GM10248 (cell line): ENCODE measurements around the gene WNT7A.
"Not testable (repeated sequence)": the region's sequence is repeated elsewhere in the genome, so short reads cannot be mapped to it uniquely, and the experiment has no call there.

ENCODE experiments used
- CTCF ChIA-PET: fragments of 300-600 bp; sonication (Branson Sonifier 250); formaldehyde crosslinking; extraction: SDS; loops from one replicate; lab custom pipeline; 2021; ENCODE audit warnings: antibody characterized with exemption; lab: Yijun Ruan, JAX
- POLR2A ChIA-PET: fragments of 350-650 bp; sonication (Branson Sonifier 250); formaldehyde crosslinking; extraction: SDS; loops from one replicate; lab custom pipeline; 2020; ENCODE audit warnings: antibody characterized with exemption; lab: Yijun Ruan, JAX
- DNase-seq: peaks from one replicate; pipeline ENCODE4 v3.0.0; 2012; ENCODE audit errors: extremely low spot score
- TF ChIP-seq, protein P1 (sequence below): IDR thresholded peaks from 2 replicates; pipeline ENCODE4 v1.5.1; 2012; ENCODE audit warnings: mild to moderate bottlenecking, low read depth; ENCODE audit errors: extremely low read depth, missing control alignments, control extremely low read depth

The WNT7A gene

DNA sequence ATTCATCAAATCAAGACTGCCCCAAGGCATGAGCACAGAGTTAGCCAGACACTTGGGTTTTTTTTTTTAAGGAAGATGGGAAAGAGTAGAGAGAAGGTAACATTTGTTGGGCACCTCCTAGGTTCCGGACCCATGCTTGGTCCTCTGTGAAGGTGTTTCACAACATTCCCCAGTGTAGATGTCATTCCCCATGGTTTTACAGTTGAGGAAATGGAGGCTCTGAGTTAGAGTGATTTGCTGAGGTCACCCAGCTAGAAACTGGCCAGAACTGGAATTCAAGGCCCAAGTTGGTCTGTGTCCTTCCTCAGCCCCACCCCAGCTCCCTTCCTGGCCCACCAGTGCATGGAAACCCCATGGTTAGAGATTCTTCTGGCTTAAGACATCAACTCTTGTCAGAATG, 19.9 kb downstream of the WNT7A start:
- CTCF ChIA-PET, result no interaction called here
- TF ChIP-seq, protein P1, sequence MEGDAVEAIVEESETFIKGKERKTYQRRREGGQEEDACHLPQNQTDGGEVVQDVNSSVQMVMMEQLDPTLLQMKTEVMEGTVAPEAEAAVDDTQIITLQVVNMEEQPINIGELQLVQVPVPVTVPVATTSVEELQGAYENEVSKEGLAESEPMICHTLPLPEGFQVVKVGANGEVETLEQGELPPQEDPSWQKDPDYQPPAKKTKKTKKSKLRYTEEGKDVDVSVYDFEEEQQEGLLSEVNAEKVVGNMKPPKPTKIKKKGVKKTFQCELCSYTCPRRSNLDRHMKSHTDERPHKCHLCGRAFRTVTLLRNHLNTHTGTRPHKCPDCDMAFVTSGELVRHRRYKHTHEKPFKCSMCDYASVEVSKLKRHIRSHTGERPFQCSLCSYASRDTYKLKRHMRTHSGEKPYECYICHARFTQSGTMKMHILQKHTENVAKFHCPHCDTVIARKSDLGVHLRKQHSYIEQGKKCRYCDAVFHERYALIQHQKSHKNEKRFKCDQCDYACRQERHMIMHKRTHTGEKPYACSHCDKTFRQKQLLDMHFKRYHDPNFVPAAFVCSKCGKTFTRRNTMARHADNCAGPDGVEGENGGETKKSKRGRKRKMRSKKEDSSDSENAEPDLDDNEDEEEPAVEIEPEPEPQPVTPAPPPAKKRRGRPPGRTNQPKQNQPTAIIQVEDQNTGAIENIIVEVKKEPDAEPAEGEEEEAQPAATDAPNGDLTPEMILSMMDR, result no peak
- POLR2A ChIA-PET, result no interaction called here
- DNase-seq, result no peak

DNA sequence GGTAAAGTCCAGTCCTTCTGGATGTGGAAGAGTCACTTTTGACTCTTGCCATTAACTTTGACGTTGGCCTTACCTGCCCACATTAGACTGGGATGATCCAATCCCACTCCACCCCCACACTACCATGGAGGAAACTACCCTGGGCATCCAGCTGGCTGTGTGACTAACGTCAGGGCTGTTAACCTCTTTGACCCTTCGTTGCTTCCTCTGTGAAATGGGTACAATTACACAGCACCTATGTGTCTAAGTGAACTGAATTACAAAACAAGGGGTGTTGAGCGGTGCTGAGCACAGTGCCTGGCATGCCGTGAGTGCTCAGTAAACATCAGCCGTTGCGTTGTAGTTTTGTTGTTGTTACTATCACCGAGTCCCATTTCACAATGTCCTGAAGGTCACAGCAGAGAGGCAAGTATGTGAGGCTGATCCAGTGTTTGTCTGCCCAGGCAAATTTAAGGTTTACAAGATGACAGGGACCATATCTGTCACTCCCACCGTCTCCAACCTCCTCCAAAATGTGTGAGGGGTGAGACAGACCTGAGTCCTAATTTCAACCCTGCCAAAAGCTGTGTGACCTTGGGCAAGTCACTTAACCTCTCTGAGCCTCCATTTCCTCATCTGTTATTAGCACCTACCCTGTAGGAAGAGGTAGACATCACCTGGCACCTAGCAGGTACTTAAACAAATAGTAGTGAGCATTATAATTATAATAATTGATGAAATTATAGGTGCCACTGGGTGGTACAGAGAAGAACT, 20.9 kb downstream of the WNT7A start:
- TF ChIP-seq, protein P1, result no peak
- CTCF ChIA-PET, result no interaction called here
- POLR2A ChIA-PET, result no interaction called here
- no peak for DNase-seq

DNA sequence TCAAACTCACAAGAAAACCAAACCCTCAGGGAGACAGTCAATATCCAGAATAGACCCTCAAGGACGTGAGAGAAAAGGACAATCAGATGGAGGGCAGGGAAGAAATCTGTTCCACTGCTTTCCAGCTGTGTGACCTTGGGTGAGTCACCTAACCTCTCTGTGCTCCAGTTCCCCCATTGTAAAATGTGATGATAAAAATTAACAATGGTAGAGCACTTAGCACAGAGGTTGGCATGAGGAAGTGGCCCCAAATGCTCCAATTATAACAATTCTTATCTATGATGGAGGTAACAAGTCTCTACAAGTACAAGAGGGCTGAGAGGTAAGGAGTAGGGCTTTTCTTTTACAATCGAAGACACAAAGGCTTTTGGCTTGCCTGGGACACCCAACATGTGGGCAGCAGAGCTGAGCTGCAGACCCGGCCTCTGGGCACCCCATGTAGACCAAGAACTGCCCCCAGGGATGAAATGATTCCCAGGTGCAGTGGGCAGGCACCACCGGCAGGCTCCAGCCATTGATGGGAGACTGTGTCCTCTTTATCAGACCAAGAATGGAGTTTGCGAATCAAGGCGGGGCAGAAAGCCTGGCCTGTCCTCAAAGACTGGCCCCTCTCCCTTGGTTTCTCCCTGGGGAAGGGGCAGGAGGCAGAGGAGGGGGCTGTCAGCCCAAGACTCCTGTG, 22.0 kb downstream of the WNT7A start:
- TF ChIP-seq, protein P1, result no peak
- no peak for DNase-seq
- ChIA-PET POLR2A (no interaction called here), CTCF (no interaction called here)

DNA sequence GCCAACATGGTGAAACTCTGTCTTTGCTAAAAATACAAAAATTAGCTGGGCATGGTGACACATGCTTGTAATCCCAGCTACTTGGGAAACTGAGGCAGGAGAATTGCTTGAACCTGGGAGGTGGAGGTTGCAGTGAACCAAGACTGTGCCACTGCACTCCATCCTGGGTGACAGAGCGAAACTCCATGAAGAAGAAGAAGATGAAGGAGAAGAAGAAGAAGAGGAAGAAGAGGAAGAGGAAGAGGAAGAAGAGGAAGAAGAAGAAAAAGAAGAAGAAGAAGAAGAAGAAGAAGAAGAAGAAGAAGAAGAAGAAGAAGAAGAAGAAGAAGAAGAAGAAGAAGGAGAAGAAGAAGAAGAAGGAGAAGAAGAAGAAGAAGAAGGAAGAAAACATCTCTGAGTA, 23.2 kb downstream of the WNT7A start:
- POLR2A ChIA-PET, DNase-seq: not testable (repeated sequence)
- CTCF ChIA-PET, result interaction anchor here (1.2 kb wide), 1 partner anchor 10 kb away, joined by 3 read pairs; no protein-coding TSS in a partner anchor

DNA sequence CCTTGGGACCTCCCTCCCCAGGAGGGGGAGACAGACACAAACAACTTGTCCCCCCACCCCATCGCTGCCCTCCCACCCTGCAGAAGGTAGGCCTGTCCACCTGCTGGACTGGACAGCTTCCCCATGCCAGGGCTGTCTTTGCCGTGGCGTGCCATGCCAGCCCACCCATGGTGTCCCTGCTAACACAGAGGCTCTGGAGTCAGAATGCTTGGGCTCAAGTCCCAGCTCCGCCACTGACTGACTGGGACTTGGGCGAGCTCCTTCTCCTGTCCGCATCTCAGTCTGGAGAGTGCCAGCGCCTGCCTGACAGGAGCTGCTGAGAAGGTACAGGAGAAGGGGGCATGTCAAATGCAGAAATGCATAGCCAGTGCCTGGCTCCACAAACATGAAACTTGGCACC, 23.9 kb downstream of the WNT7A start:
- DNase-seq, result no peak
- CTCF ChIA-PET, result interaction anchor here (1.2 kb wide), 1 partner anchor 9 kb away, joined by 3 read pairs; no protein-coding TSS in a partner anchor
- TF ChIP-seq, protein P1, result no peak
- POLR2A ChIA-PET, result no interaction called here

DNA sequence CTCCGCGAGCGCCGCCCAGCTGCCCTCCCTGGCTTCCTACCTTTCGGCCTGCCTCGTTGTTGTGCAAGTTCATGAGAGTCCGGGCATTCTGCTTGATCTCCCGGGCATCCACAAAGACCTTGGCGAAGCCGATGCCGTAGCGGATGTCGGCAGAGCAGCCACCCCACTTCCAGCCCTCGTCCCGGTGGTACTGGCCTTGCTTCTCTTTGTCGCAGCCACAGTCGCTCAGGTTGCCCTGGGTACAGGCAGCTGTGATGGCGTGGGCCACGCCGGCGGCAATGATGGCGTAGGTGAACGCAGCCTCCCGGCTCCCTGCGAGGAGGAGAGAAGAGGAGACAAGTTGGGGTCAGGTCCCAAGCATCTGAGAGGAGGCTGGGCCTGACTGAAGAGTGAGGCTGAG, 25.4 kb downstream of the WNT7A start:
- CTCF ChIA-PET, result interaction anchor here (0.8 kb wide), 1 partner anchor 30 kb away, joined by 3 read pairs; no protein-coding TSS in a partner anchor
- TF ChIP-seq, protein P1, result no peak
- POLR2A ChIA-PET, result no interaction called here
- DNase-seq, result no peak

DNA sequence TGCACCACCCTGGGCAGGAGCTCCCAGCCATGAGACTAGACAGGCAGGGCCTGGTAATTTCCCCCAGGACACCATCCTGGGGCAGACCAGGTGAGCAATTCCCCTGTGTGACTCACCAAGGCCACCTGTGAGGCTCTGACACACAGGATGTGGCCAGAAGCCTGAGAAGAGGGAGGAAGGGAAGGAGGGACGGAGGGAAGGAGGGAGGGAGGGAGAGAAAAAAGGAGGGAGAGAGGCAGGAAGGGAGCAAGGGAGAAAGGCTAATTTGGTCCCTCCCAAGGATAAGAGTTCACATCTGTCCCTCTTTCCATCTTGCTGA, 25.9 kb downstream of the WNT7A start:
- POLR2A ChIA-PET, result no interaction called here
- DNase-seq, result no peak
- CTCF ChIA-PET, result interaction anchor here (0.8 kb wide), 1 partner anchor 31 kb away, joined by 3 read pairs; no protein-coding TSS in a partner anchor
- TF ChIP-seq, protein P1, result no peak
